GM12878 (cell line): ENCODE data around the gene DFFB.

Experiments
- PKNOX1 ChIP-seq: fragments of 450-650 bp; IDR thresholded peaks from 2 replicates; pipeline ENCODE4 v1.6.1; 2016; ENCODE audit warnings: mild to moderate bottlenecking
- POLR2A ChIP-seq: IDR thresholded peaks from 2 replicates; pipeline ENCODE4 v1.6.1; 2011; ENCODE audit warnings: low read depth, mild to moderate bottlenecking, low read length
- SUPT20H ChIP-seq: IDR thresholded peaks from 2 replicates; pipeline ENCODE4 v1.6.1; 2011; ENCODE audit warnings: low read depth, mild to moderate bottlenecking, low read length, moderate library complexity, borderline replicate concordance; ENCODE audit not compliant: control insufficient read depth

GRCh38 chr1:3825356-3825755, 31.9 kb upstream of the DFFB start:
- TF ChIP-seq SUPT20H (no peak), PKNOX1 (no peak), POLR2A (no peak)
